ENCODE measurements around the gene EXOC5. TPM values are rescaled to one million over a fixed set of nuclear protein-coding genes. Genes with fewer than 3 reads are reported as not detected.

EXOC5 gene
- 10 to 100 TPM; 65.3 to 74.9 (median 69.3) TPM for polyA plus RNA-seq (ENCODE audit: insufficient read length in 3 of 3)

GRCh38 chr14:57268161-57269069 lies at the start of gene EXOC5, which contains the start of gene AP5M1:
EXOC5 (minus strand) TSS chr14:57268905; CDS start chr14:57268648, 257 bp downstream.
AP5M1 (plus strand) TSS chr14:57268971; CDS start chr14:57269315, 344 bp downstream.
- DNase-seq (ENCODE audit: low read depth in 3 of 3, low spot score in 2 of 3), result peak; percentile 88 to 91 (median 90)

- DNase-seq (ENCODE audit: low read depth in 3 of 3, low spot score in 2 of 3), result peak; percentile 56 to 57 (median 57)
These were observed 48.6 kb upstream of the EXOC5 start for GRCh38 chr14:57317248-57317833.

GRCh38 chr14:57314396-57315089 lies 45.8 kb upstream of the EXOC5 start:
- DNase-seq (ENCODE audit: low read depth in 3 of 3, low spot score in 2 of 3), result no peak

- no peak for DNase-seq (ENCODE audit: low read depth in 3 of 3, low spot score in 2 of 3)
These were observed 34.2 kb upstream of the EXOC5 start for GRCh38 chr14:57302883-57303282.

- DNase-seq (ENCODE audit: low read depth in 3 of 3, low spot score in 2 of 3), result no peak
These were observed 30.8 kb upstream of the EXOC5 start for GRCh38 chr14:57299511-57299910.

- no peak for DNase-seq (ENCODE audit: low read depth in 3 of 3, low spot score in 2 of 3)
These were observed 29.1 kb upstream of the EXOC5 start for GRCh38 chr14:57297852-57298251.

GRCh38 chr14:57295239-57295638 lies 26.5 kb upstream of the EXOC5 start:
- no peak for DNase-seq (ENCODE audit: low read depth in 3 of 3, low spot score in 2 of 3)

- no peak for DNase-seq (ENCODE audit: low read depth in 3 of 3, low spot score in 2 of 3)
These were observed 25.4 kb upstream of the EXOC5 start for GRCh38 chr14:57293866-57294837.

GRCh38 chr14:57291692-57292647 lies 23.3 kb upstream of the EXOC5 start:
- no peak for DNase-seq (ENCODE audit: low read depth in 3 of 3, low spot score in 2 of 3)

- DNase-seq (ENCODE audit: low read depth in 3 of 3, low spot score in 2 of 3), result no peak
These were observed 22.0 kb upstream of the EXOC5 start for GRCh38 chr14:57290751-57291150.

GRCh38 chr14:57287745-57288144 lies 19.0 kb upstream of the EXOC5 start:
- no peak for DNase-seq (ENCODE audit: low read depth in 3 of 3, low spot score in 2 of 3)

GRCh38 chr14:57277062-57277461 lies 8.4 kb upstream of the EXOC5 start:
- no peak for DNase-seq (ENCODE audit: low read depth in 3 of 3, low spot score in 2 of 3)

GRCh38 chr14:57275023-57275664 lies 6.4 kb upstream of the EXOC5 start:
- no peak for DNase-seq (ENCODE audit: low read depth in 3 of 3, low spot score in 2 of 3)

GRCh38 chr14:57274551-57274950 lies 5.8 kb upstream of the EXOC5 start:
- DNase-seq (ENCODE audit: low read depth in 3 of 3, low spot score in 2 of 3), result no peak

GRCh38 chr14:57273236-57273635 lies 4.5 kb upstream of the EXOC5 start:
- no peak for DNase-seq (ENCODE audit: low read depth in 3 of 3, low spot score in 2 of 3)

GRCh38 chr14:57266065-57266464 lies 2.6 kb downstream of the EXOC5 start:
- no peak for DNase-seq (ENCODE audit: low read depth in 3 of 3, low spot score in 2 of 3)

GRCh38 chr14:57262117-57262516 lies 6.6 kb downstream of the EXOC5 start:
- no peak for DNase-seq (ENCODE audit: low read depth in 3 of 3, low spot score in 2 of 3)

- DNase-seq (ENCODE audit: low read depth in 3 of 3, low spot score in 2 of 3), result no peak
These were observed 7.1 kb downstream of the EXOC5 start for GRCh38 chr14:57261604-57262003.
